Measurements from ENCODE around the gene OR52I2. TPM values are rescaled to one million over a fixed set of nuclear protein-coding genes. Genes with fewer than 3 reads are reported as not detected.
A peak's percentile ranks its signal among the peaks of the same experiment; 100 is the strongest.

OR52I2 gene
- not detected in 2 replicates for total RNA-seq (2014; rRNA removed)
- not detected for polyA plus RNA-seq (2012)

- DNase-seq (ENCODE audit: low read depth) = no peak
These were observed at the start of gene OR52I2 for GRCh38 chr11:4581443-4581842. Gene OR52I2, plus strand, starts transcription at chr11:4581743.

DNA sequence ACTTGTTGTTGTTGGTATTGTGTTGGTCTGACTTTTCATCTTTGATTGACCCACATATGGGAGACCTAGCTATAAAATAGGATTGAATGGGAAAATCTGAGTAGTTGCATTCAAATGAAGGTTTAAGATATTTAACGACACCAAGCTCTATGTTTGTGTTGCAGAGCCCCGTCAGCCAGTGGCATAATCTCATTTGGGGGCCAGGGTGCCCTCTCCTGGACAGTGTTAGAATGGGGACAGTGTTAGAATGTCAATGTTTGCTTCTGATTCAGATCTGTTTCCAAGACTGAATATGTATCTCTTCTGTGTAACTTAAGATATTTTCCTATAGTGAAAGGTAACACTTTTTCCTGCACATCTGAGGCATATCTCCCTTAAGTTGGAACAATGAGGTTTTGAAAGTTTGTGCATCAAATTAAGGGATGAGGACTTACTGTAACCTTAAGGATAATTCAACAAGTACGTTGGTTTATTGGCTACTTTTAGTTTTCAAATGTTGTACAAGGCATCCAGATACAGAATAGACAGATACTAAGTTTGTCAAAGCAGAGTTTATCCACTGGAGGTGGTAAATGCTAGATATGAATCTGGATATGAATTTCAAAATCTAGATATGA, 41.8 kb upstream of the OR52I2 start:
- peak; percentile 27 for DNase-seq (ENCODE audit: low read depth)

DNA sequence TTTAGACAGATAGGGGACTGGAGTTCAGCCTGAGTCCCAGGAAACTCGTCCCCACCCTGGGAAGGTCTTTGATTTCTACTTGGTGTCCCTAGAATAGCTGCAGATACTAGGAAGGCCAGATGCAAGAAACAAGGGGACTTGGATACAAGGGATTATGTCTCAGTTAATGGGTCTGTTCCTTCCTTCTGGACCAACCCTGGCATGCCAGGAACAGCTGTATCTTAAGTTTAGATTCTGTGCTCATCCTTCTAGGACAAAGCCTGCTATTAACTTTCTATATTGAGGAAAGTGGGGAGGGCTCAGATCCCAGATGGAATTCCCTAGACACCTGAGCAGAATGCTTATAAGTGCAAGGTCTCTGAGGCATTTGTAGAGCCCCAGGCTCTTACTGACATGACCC, 40.5 kb upstream of the OR52I2 start:
- DNase-seq (ENCODE audit: low read depth) = no peak

DNA sequence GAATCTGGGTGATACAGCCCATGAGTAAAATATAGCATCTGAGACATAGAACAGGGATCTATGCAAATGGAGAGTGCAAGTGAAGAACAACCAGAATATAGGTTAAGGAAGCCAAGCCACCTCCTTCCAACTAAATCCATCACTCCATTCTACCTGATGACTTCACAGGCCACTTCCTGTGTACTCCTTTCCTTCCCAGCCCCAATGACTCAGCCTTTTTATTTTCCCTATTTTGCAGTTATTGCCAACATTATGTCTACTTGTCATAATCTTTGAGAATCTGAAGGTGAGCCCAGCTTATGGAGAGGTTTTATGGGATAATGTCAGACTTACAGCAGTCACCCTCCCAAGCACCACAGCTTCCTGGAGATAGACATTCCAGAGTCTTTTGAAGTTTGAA, 38.0 kb upstream of the OR52I2 start:
- no peak for DNase-seq (ENCODE audit: low read depth)

GRCh38 chr11:4544891-4545290, 36.7 kb upstream of the OR52I2 start, which contains the start of gene OR52M1:
Gene OR52M1, plus strand, starts transcription at chr11:4545191. Its CDS starts 0 bp downstream, at chr11:4545191.
- DNase-seq (ENCODE audit: low read depth) = no peak

- no peak for DNase-seq (ENCODE audit: low read depth)
These were observed 34.7 kb upstream of the OR52I2 start for GRCh38 chr11:4546878-4547277.

- no peak for DNase-seq (ENCODE audit: low read depth)
These were observed 34.1 kb upstream of the OR52I2 start for GRCh38 chr11:4547416-4547815.

DNA sequence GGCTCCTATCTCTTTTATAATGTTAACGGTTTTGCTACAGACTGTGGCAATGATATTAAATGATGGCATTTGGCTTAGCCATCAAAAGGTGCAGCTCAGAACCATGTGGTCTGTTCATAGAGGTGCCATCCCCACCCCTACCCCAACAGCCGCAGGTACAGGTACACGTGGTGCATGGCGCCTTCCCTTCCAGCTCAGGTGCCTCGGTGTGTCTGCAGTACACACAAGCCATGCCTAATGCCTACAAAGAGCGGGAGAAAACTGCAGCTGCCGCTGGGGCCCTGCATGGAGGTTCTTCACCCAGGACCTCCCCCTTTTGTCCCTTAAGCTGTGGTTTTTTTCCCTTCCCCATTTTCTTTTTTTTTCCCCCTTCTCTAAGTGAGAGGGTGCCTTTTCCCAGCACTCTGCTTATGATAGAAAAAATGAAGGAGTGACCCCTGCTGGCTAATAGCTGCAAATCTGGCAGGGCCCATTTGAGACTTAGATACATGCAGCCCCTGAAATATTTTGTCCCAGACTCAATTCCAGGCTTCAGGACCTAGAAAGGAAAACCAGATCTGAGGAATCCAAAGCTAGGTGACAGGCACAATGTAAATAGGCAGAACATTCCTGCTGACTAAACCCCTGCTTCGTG, 30.1 kb upstream of the OR52I2 start:
- DNase-seq (ENCODE audit: low read depth) = peak; percentile 6

- no peak for DNase-seq (ENCODE audit: low read depth)
These were observed 21.8 kb upstream of the OR52I2 start for GRCh38 chr11:4559527-4560440.

GRCh38 chr11:4560467-4560866, 21.1 kb upstream of the OR52I2 start:
- DNase-seq (ENCODE audit: low read depth) = no peak

GRCh38 chr11:4565371-4565770, 16.2 kb upstream of the OR52I2 start:
- no peak for DNase-seq (ENCODE audit: low read depth)

- no peak for DNase-seq (ENCODE audit: low read depth)
These were observed 12.5 kb upstream of the OR52I2 start for GRCh38 chr11:4569075-4569474.

GRCh38 chr11:4576880-4577279, 4.7 kb upstream of the OR52I2 start:
- no peak for DNase-seq (ENCODE audit: low read depth)

DNA sequence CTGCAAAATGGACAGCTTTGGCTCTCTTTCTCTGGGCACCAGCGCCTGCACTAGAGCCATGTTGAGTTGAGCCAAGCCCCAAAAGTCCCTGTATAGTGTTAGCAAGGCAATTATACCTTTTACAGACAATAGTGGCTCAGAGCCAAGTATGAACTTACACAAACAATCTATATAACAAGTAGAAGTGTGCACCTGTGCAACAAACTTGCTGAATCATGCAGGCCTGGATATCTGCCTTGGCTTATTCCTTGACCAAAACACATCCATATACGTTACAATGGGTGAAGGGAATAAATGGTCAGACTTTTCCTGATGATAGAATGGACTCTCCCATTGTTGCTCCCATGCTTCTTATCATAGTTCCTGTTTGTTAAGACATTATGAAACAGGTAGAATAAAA, 3.8 kb upstream of the OR52I2 start:
- DNase-seq (ENCODE audit: low read depth) = no peak

DNA sequence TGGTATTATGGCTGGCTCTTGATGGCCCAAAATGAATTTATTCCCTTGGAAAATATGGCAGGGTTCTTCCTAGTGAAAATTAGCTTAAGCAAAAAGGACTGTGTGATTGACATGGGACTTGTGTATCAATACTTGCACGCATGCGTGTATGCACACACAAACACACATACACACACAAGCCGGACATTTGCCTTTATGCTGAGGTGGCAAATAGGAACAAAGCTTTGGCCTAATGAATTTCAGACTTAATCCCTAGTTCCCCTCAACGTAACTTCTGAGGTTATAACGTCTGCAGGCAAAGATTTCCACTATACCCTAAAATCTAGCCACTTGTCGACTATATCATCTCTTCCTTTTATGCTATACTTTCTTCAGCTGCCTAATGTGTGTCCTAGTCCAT, 2.9 kb upstream of the OR52I2 start:
- DNase-seq (ENCODE audit: low read depth) = no peak

DNA sequence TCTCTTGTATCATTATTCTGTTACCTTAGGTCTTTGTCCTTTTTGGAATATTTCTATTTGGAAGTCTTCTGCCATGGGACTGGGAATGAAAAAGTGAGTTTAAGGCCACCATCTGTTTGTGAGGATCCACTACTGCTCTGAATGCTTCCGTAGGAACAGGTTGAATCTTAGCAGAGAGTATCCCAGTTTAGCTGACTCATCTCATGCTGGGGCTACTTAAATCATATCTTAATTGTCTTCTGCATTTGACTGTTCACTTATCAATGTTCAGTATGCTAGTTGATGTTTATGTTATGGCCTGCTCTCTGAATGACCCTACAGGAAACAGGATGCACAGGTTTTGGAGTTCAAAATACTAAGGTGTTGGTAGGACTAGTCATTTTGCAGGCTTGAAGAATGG, 1.4 kb upstream of the OR52I2 start:
- DNase-seq (ENCODE audit: low read depth) = no peak

DNA sequence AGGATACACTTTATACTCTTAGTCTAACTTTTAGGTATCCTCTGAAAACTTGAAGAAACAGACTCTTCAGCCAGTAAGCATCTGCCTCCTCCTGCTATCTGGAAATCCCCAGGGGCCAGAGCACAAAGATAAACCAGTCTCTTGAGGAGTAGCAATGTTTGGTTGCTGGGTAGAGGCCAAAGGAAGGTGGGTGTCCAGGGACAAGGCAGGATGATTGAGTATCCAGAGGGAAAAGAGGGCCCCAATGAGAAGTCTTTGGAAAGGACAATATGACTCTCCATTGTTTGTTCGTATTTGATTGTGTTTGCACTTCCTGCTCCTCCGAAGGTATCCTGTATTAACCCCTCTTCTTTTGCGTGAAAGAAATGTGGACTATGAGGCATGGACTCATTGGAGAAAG, 7.5 kb downstream of the OR52I2 start:
- DNase-seq (ENCODE audit: low read depth) = no peak

- no peak for DNase-seq (ENCODE audit: low read depth)
These were observed 12.2 kb downstream of the OR52I2 start, which contains the start of gene OR52I1 for GRCh38 chr11:4593739-4594138. Gene OR52I1, plus strand, starts transcription at chr11:4594039. Its CDS starts 0 bp downstream, at chr11:4594039.

DNA sequence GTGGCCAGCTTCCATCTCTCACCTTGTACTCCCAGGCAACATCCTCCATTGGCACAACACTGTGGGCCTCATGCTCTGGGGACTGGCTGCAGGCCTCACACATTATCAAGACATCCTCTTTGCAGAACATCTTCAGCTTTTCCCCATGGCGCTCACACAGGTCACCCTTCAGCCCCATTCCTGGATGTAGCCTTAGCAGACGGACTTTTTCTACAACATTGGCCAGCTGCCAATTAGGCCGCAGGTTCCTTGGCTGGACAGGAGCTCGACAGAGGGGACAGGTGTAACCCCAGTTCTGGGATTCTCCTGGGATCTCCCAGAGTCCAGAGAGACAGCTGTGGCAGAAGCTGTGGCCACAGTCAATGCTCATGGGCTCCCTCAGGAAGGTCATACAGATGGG, 23.5 kb downstream of the OR52I2 start:
- DNase-seq (ENCODE audit: low read depth) = no peak

DNA sequence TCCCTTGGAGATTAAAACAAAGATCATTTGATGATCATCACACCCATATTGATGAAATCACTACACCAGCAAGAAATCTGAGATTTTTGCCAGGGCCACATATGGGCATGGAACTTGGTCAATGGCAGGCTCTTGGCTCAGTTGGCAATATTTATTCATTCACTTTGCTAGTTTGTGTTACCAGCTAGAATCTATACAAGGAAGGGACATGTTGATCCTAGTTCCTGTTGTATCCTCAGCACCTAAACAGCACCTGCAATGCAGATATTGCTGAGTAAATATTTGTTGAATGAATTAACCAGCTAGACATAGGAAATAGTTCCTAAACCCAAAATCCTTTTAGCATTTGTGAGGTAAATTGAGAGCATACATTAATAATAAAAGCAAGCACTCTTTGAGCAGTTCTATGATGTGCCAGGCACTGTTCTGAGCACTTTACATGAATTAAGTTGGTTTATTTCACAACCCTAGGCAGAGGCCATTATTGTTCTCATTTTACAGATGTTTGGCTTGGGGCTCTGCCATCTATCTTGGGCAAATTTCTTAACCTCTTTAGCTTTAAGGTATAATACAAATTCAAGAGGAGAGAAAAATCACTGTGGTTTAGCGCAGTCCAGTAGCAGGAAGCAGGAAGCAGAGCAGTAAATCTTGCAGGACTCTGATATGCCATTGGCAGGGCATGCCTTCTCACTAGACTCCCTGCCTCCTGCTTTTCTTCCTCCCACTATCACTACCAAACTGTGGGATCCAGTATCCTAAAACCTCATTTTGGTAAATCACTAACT, 24.9 kb downstream of the OR52I2 start:
- no peak for DNase-seq (ENCODE audit: low read depth)

GRCh38 chr11:4607096-4607495, 25.6 kb downstream of the OR52I2 start:
- peak; percentile 13 for DNase-seq (ENCODE audit: low read depth)
